Activated CD4-positive, CD25-positive, alpha-beta regulatory T cell treated with anti-CD3 and anti-CD28 coated beads, Interleukin-2, amount 50 U/mL, for 72 hours (primary cell): ENCODE data around the gene IFI44.

Source experiments
- DNase-seq: peaks from one replicate; pipeline ENCODE4 v3.0.0; 2021

IFI44 gene, protein sequence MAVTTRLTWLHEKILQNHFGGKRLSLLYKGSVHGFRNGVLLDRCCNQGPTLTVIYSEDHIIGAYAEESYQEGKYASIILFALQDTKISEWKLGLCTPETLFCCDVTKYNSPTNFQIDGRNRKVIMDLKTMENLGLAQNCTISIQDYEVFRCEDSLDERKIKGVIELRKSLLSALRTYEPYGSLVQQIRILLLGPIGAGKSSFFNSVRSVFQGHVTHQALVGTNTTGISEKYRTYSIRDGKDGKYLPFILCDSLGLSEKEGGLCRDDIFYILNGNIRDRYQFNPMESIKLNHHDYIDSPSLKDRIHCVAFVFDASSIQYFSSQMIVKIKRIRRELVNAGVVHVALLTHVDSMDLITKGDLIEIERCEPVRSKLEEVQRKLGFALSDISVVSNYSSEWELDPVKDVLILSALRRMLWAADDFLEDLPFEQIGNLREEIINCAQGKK

DNA sequence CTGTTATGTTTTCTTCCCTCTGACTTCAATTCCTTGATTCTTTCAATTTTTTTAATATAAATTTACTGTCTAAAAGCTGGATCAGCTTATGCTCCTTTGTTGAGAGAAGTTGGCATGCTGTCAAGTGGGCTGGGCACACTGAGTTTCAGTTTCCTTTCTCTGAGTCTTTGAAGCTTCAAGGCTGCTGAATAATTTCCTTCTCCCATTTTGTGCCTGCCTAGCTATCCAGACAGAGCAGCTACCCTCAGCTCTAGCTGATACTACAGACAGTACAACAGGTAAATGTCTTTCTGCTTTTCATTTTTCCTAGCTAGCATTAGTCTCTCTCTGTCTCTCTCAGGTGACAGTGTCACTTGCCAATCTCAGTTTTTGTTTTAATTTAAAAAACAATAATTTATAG, at the start of gene IFI44:
IFI44 (plus strand) TSS at position 204 of the 400 bp plus-strand sequence. CDS start 365 bp downstream, outside the sequence.
- peak; percentile 45 for DNase-seq

DNA sequence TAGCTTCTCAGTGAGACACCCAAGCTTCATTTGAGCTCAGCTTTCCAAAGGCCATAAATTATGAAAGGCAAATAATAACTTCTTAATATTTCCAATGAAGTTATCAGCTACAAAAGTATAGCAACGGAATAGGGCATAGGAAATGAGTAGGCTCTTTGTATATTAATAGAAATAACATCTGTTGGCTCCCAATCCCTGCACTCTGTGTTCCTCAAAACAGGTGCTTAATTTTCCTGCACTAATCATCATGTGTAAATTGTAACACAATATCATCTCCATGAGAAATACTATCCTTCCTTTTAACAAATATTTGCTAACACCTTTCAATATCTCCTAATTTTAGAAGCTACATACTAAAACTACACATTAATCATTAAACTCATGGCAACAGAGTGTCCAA, 48.6 kb upstream of the IFI44 start:
- no peak for DNase-seq

- no peak for DNase-seq
Observed at GRCh38 chr1:78603206-78603605, 46.4 kb upstream of the IFI44 start.

DNA sequence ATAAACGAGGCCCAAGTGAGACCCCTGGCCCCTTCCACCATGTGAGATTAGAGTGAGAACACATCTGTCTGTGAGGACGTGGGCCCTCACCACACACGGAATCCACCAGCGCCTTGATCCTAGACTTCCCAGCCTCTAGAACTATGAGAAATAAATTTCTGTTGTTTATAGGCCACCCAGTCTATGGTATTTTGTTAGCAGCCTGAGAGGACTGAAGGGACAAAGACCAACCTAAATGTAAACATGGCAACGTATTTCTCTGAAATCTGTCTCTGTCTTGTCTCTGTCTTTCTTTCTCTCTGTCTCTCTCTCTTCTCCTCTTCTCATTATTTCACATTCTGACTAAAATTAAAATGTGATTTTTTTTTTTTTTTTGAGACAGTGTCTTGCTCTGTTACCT, 45.0 kb upstream of the IFI44 start:
- no peak for DNase-seq

DNA sequence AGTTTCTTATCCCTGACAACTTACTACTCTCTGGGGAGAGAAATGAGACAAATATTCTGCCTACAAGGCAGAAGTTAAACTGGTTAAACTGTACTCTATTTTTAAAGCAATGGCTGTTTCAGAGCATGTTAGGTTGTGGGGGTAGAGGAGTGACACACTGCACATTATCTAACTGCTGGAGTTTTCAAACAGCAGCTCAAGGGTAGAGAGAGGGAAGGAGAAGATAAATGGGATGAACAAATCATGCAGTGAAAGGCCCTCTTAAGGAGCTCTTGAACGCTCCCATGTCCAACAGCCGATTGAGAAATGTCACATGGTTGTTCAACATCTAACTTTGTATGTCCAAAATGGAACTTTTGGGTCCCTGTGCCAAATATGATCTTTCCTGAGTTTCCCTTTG, 43.4 kb upstream of the IFI44 start:
- no peak for DNase-seq

DNA sequence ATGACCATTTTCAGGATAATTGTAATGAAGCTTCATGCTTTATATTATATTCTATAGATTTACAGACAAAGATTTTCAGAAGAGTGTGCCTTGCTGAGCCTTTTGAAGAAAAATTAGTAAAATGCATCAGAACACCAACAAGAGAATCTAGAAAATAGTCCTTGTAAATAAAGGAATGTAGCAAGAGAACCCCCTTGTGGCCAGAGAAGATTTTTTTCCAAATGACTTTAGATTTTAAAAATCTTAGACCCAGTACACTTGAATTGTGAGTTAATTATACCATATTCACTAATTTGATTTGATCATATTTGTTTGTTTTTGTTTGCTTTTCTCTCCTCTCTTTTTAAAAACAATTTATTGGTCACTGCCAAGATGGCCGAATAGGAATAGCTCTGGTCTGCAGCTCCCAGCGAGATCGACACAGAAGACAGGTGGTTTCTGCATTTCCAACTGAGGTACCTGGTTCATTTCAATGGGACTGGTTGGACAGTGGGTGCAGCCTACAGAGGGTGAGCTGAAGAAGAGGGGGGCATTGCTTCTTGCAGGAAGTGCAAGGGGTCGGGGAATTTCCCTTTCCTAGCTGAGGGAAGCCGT, 42.2 kb upstream of the IFI44 start:
- no peak for DNase-seq

- DNase-seq = no peak
Observed at GRCh38 chr1:78607944-78608343, 41.7 kb upstream of the IFI44 start.

GRCh38 chr1:78617615-78618026, 32.0 kb upstream of the IFI44 start:
- peak; percentile 37 for DNase-seq

- no peak for DNase-seq
Observed at GRCh38 chr1:78619032-78619431, 30.6 kb upstream of the IFI44 start.

- no peak for DNase-seq
Observed at GRCh38 chr1:78619446-78619802, 30.2 kb upstream of the IFI44 start.

- peak; percentile 32 for DNase-seq
Observed at GRCh38 chr1:78619803-78620579, 29.6 kb upstream of the IFI44 start, which contains the start of gene IFI44L. Gene IFI44L, plus strand, starts transcription at chr1:78620448. Its CDS starts 7,468 bp downstream, at chr1:78627916.

DNA sequence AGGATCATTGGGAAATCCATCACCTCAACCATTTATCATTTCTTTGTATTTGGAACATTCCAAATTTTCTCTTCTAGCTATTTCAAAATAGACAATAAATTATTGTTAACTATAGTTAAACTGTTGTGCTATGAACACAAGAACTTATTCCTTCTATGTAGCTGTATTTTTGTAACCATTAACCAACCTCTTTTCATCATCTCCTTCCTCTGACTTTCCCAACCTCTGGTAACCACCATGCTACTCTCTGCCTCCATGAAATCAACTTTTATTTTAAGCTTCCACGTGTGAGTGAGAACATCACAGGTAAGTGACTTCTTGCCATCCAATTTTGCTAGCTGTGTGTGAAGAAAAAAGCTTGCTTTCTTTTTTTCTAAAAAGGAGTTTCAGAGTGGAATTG, 29.0 kb upstream of the IFI44 start:
- no peak for DNase-seq

DNA sequence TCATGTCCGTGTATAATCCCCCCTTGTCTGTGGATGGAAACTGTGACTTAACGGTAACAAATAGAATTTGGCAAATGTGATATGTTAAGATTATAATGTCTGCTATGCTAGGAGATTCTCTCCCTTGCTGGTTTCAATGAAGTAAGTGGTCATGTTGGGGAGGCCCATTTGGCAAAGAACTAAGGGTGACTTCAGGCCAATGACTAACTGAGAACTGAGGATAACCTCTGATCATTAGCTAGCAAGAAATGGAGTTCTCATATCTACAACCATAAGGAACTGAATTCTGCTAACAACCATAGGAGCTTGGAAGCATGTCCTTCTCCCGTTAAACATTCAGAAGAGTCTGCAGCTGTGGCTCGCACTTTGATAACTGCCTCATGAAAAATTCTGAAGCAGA, 27.1 kb upstream of the IFI44 start:
- DNase-seq = no peak

DNA sequence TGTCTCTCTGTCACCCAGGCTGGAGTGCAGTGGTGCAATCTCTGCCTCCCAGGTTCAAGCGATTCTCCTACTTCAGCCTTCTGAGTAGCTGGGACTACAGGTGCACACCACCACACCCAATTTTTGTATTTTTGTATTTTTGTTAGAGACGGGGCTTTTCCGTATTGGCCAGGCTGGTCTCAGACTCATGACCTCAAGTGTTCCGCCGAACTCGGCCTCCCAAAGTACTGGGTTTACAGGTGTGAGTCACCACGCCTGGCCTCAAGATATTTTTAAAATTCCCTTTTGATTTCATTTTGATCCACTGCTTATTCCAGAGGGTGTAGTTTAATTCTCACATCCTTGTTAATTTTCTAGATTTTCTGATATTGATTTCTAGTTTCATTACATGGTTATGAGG, 25.6 kb upstream of the IFI44 start:
- no peak for DNase-seq

DNA sequence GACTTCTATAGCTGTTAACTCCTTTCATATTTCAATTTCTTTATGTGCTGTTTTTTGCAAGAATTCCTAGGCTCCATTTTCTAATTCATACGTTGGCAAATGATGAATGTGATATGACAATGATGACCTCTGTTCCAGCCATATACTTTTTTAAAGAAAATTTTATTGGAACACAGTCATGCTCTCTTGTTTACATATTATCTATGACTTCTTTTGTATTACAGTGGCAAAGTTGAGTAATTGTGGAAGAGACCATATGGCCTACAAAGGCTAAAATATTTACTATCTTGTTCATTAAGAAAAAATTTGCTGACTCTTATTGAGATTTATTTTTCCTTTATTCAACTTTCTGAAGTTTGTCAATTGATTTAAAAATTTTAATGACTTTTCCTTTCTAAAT, 22.3 kb upstream of the IFI44 start:
- no peak for DNase-seq

GRCh38 chr1:78630600-78630999, 19.0 kb upstream of the IFI44 start:
- no peak for DNase-seq

- DNase-seq = no peak
Observed at GRCh38 chr1:78633209-78633608, 16.4 kb upstream of the IFI44 start.

DNA sequence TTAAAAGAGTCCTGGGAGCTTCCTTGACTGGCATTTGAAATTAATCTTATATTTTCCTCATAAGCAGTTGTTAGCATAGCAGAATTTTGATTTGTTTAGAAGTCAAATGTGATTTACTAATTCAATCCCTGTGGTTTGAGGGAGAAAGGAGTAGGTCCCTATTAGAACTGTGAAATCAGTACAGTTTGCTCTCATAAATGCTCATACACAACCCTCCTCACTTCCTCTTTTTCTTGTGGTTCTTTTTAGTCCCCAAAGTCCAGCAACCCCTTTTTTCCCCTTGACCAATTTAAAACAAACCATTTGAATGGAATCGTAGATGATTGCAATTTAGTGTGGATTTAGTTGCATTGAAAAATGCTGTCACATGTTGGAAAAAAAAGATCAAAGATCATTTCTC, 9.2 kb upstream of the IFI44 start:
- no peak for DNase-seq

DNA sequence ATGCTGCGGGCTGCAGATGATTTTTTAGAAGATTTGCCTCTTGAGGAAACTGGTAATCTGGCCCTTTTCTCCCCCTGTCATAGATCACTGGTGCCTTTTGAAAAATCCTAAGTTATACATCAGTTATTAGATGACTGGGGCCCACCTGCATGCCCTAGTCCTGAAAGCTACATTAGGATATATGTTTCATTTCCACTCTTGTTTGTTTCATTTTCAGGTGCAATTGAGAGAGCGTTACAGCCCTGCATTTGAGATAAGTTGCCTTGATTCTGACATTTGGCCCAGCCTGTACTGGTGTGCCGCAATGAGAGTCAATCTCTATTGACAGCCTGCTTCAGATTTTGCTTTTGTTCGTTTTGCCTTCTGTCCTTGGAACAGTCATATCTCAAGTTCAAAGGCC, 8.1 kb upstream of the IFI44 start:
- no peak for DNase-seq

DNA sequence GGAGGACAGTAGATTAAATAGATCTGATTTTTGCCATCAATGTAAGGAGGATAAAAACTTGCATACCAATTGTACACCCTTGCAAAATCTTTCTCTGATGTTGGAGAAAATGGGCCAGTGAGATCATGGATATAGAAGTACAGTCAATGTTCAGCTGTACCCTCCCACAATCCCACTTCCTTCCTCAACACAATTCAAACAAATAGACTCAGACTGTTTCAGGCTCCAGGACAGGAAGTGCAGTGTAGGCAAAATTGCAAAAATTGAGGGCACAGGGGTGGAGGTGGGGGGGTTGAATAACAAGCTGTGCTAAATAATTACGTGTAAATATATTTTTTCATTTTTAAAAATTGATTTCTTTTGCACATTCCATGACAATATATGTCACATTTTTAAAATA, 3.9 kb upstream of the IFI44 start:
- no peak for DNase-seq

GRCh38 chr1:78647238-78647637, 2.4 kb upstream of the IFI44 start:
- no peak for DNase-seq

GRCh38 chr1:78650114-78650660, 556 bp downstream of the IFI44 start:
- no peak for DNase-seq

- DNase-seq = peak; percentile 28
Observed at GRCh38 chr1:78651241-78651640, 1.6 kb downstream of the IFI44 start.
